Endothelial cell of umbilical vein (primary cell): ENCODE results near the gene CASP2. TPM values are rescaled to one million over a fixed set of nuclear protein-coding genes. Genes with fewer than 3 reads are reported as not detected.

ENCODE experiments used
- BruUV-seq: library from RNA; stranded (reverse); fragments of 400-500 nt; replicated peaks from 2 replicates; lab custom pipeline; 2021; lab: Mats Ljungman, UMichigan
- CTCF ChIA-PET: fragments of 300-600, 350-600 bp; sonication (Branson Sonifier 250); formaldehyde crosslinking; loops from one replicate; lab custom pipeline; 2021; ENCODE audit warnings: antibody characterized with exemption, inconsistent platforms; lab: Charles Lee
- POLR2A ChIA-PET: fragments of 300-600, 350-600 bp; sonication (Branson Sonifier 250); formaldehyde crosslinking; loops from one replicate; lab custom pipeline; 2021; ENCODE audit warnings: antibody characterized with exemption, inconsistent platforms; lab: Charles Lee
- DNase-seq: peaks from one replicate; pipeline ENCODE4 v3.0.0-alpha.2; 2011; ENCODE audit warnings: low read depth, low spot score
- FAIRE-seq: peaks from 2 replicates; lab custom pipeline; 2011; peaks lifted over from hg19 to GRCh38; lab: Jason Lieb, UNC
- H2AFZ ChIP-seq: 2 replicates; pipeline ENCODE4 v1.6.0; 2012; ENCODE audit warnings: low read depth, low read length, control low read depth, inconsistent platforms
- H3K27ac ChIP-seq: 2 replicates; pipeline ENCODE4 v1.5.1; 2011; ENCODE audit warnings: low read depth, mild to moderate bottlenecking, control low read depth, low read length, moderate library complexity; ENCODE audit not compliant: insufficient read depth
- H3K27me3 ChIP-seq, 2 experiments: 2 replicates each; pipeline versions ENCODE4 v1.6.0 to v1.6.1; 2011; ENCODE audit warnings: low read length in 2 of 2, mixed read lengths in 1 of 2; ENCODE audit not compliant: control insufficient read depth in 2 of 2, insufficient read depth in 2 of 2
- H3K36me3 ChIP-seq, 2 experiments: 2 replicates in 1 of 2; 3 replicates in 1 of 2; pipeline ENCODE4 v1.5.1; 2011; ENCODE audit warnings: low read length in 2 of 2, mild to moderate bottlenecking in 1 of 2, moderate library complexity in 1 of 2; ENCODE audit not compliant: control insufficient read depth in 2 of 2, insufficient read depth in 2 of 2; ENCODE audit errors: extremely low read depth in 1 of 2
- H3K4me1 ChIP-seq: 3 replicates; pipeline ENCODE4 v1.5.1; 2011; ENCODE audit warnings: mild to moderate bottlenecking, low read length; ENCODE audit not compliant: control insufficient read depth, insufficient read depth; ENCODE audit errors: extremely low read depth
- H3K4me2 ChIP-seq: 2 replicates; pipeline ENCODE4 v1.6.1; 2011; ENCODE audit warnings: low read length, control low read depth, mixed read lengths; ENCODE audit not compliant: insufficient read depth
- H3K4me3 ChIP-seq, 3 experiments: fragments of 200-600 bp in 1 of 3; sonication (generic), shearing (Covaris generic) in 1 of 3; replicated peaks in 1 of 3; 2 replicates each; pipeline ENCODE4 v1.5.1; 2011 to 2016; ENCODE audit warnings: control low read depth in 3 of 3, low read length in 3 of 3, mild to moderate bottlenecking in 2 of 3, inconsistent platforms in 1 of 3, low read depth in 1 of 3, moderate library complexity in 1 of 3; ENCODE audit not compliant: insufficient read depth in 1 of 3
- H3K79me2 ChIP-seq: 2 replicates; pipeline ENCODE4 v1.6.0; 2012; ENCODE audit warnings: low read length, inconsistent platforms; ENCODE audit not compliant: control insufficient read depth, insufficient read depth
- H3K9ac ChIP-seq: replicated peaks from 2 replicates; pipeline ENCODE3; 2011; ENCODE audit warnings: low read length, control low read depth; ENCODE audit not compliant: insufficient read depth; ENCODE audit errors: extremely low read depth
- H3K9me1 ChIP-seq: replicated peaks from 3 replicates; pipeline ENCODE4 v1.6.0; 2011; ENCODE audit warnings: mild to moderate bottlenecking, low read length; ENCODE audit not compliant: control insufficient read depth, insufficient read depth; ENCODE audit errors: extremely low read depth
- H3K9me3 ChIP-seq: replicated peaks from 2 replicates; pipeline ENCODE4 v1.5.1; 2012; ENCODE audit warnings: low read length, inconsistent platforms; ENCODE audit not compliant: control insufficient read depth, insufficient read depth
- H4K20me1 ChIP-seq: replicated peaks from 2 replicates; pipeline ENCODE3; 2011; ENCODE audit warnings: mild to moderate bottlenecking, low read length; ENCODE audit not compliant: control insufficient read depth, insufficient read depth; ENCODE audit errors: extremely low read depth
- EZH2 ChIP-seq: IDR thresholded peaks from 2 replicates; pipeline ENCODE4 v1.6.1; 2012; ENCODE audit warnings: borderline replicate concordance, low read depth, mild to moderate bottlenecking, moderate library complexity, low read length, inconsistent platforms; ENCODE audit not compliant: severe bottlenecking
- FOS ChIP-seq: IDR thresholded peaks from 2 replicates; pipeline ENCODE4 v1.6.1; 2011; ENCODE audit warnings: mild to moderate bottlenecking, low read length, moderate library complexity, borderline replicate concordance; ENCODE audit not compliant: insufficient read depth
- GATA2 ChIP-seq: IDR thresholded peaks from 2 replicates; pipeline ENCODE4 v1.7.0; 2011; ENCODE audit warnings: low read depth, mild to moderate bottlenecking, moderate library complexity, mixed read lengths, low read length; ENCODE audit not compliant: insufficient read length, insufficient read depth
- JUN ChIP-seq: IDR thresholded peaks from 2 replicates; pipeline ENCODE4 v1.6.1; 2011; ENCODE audit warnings: borderline replicate concordance, low read depth; ENCODE audit not compliant: insufficient read length, insufficient read depth
- MYC ChIP-seq: IDR thresholded peaks from one replicate; pipeline ENCODE4 v1.6.1; 2011; ENCODE audit warnings: mild to moderate bottlenecking, low read depth, low read length
- POLR2A ChIP-seq: IDR thresholded peaks from 2 replicates; pipeline ENCODE4 v1.6.1; 2012; ENCODE audit warnings: low read depth, mild to moderate bottlenecking, control low read depth, low read length
- POLR2AphosphoS5 ChIP-seq: IDR thresholded peaks from 2 replicates; pipeline ENCODE4 v1.6.1; 2012; ENCODE audit warnings: low read depth, mild to moderate bottlenecking, control low read depth, low read length, moderate library complexity; ENCODE audit not compliant: insufficient read depth
- dilution Hi-C: fragments of 300-500 bp; cut with MboI; formaldehyde crosslinking; loops from one replicate; pipeline ENCODE4 v1.15.0; 2019; ENCODE audit warnings: low sequenced_read_pairs; ENCODE audit not compliant: extremely low pct_ligation_motif_present
- intact Hi-C: fragments of 100-400 bp; cut with micrococcal nuclease; formaldehyde crosslinking; loops from one replicate; pipeline ENCODE4 v1.10.0; 2022
- polyA plus RNA-seq, 4 experiments: library from polyadenylated mRNA; depleted of rRNA in 3 of 4; stranded (reverse) in 3 of 4; unstranded in 1 of 4; fragments of >200 nt; gene quantifications; 2 replicates each; pipeline versions ENCODE4 v1.2.1 to v1.2.3, GENCODE V29; 2011 to 2012; ENCODE audit warnings: missing spikeins in 1 of 4
- total RNA-seq: library from RNA; stranded (reverse); gene quantifications from 2 replicates; pipeline ENCODE4 v1.2.3, GENCODE V29; 2021
- TF ChIP-seq, protein P1 (sequence below): IDR thresholded peaks from 2 replicates; pipeline ENCODE4 v1.6.1; 2011; ENCODE audit not compliant: insufficient read depth, insufficient read length
- TF ChIP-seq, protein P2 (sequence below), 2 donors: IDR thresholded peaks; 1 replicate in 1 of 2; 2 replicates in 1 of 2; pipeline ENCODE4 v1.5.1; 2011; ENCODE audit warnings: low read length in 2 of 2, mild to moderate bottlenecking in 2 of 2, moderate library complexity in 2 of 2, control low read depth in 1 of 2, inconsistent platforms in 1 of 2, low read depth in 1 of 2; ENCODE audit not compliant: insufficient read depth in 1 of 2; ENCODE audit errors: extremely low read depth in 1 of 2

Gene CASP2
- total and polyA plus RNA-seq, 2 donors (not counting 3 experiments of a cell fraction or from before 2014, with no cell fraction given) = 36.3 to 57.9 TPM

DNA sequence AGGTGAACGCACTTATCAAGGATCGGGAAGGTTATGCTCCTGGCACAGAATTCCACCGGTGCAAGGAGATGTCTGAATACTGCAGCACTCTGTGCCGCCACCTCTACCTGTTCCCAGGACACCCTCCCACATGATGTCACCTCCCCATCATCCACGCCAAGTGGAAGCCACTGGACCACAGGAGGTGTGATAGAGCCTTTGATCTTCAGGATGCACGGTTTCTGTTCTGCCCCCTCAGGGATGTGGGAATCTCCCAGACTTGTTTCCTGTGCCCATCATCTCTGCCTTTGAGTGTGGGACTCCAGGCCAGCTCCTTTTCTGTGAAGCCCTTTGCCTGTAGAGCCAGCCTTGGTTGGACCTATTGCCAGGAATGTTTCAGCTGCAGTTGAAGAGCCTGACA, 16.8 kb downstream of the CASP2 start:
- no peak for FAIRE-seq
- POLR2A ChIA-PET = no interaction called here

More for the DNA sequence above, 16.8 kb downstream of the CASP2 start:
- no peak for DNase-seq
- H3K4me2 ChIP-seq = no peak overlapping the region
- no peak overlapping the region for H3K27ac ChIP-seq
- no TSS peak for BruUV-seq
- H3K4me1 ChIP-seq = no peaks in the 10 kb centered on the region
- no peak overlapping the region for H2AFZ ChIP-seq
- H4K20me1 ChIP-seq = no peaks in the 10 kb centered on the region
- intact Hi-C loops (loop anchor here (1.0 to 5.0 kb wide), 2 partner anchors 57 to 65 kb away; partner anchors contain the start of gene FAM131B), dilution Hi-C loops (no loop called here)
- no peaks in the 10 kb centered on the region for H3K9me1 ChIP-seq
- H3K4me3 ChIP-seq = no peak overlapping the region
- no peaks in the 10 kb centered on the region for H3K9me3 ChIP-seq
- no peaks in the 10 kb centered on the region for H3K27me3 ChIP-seq
- CTCF ChIA-PET = interaction anchor here (0.7 to 2.8 kb wide), 8 partner anchors 9 to 90 kb away, joined by 3 to 45 read pairs (median 6); no protein-coding TSS in a partner anchor
- no peak overlapping the region for H3K9ac ChIP-seq
- H3K79me2 ChIP-seq = no peaks in the 10 kb centered on the region
- H3K36me3 ChIP-seq = peaks cover 38 to 50% of the 10 kb centered on the region in 2 experiments
- no peak for TF ChIP-seq EZH2
- no peak for TF ChIP-seq MYC
- TF ChIP-seq GATA2 = no peak
- TF ChIP-seq POLR2AphosphoS5 = no peak
- TF ChIP-seq, protein P1, sequence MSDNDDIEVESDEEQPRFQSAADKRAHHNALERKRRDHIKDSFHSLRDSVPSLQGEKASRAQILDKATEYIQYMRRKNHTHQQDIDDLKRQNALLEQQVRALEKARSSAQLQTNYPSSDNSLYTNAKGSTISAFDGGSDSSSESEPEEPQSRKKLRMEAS = no peak
- TF ChIP-seq, protein P2, sequence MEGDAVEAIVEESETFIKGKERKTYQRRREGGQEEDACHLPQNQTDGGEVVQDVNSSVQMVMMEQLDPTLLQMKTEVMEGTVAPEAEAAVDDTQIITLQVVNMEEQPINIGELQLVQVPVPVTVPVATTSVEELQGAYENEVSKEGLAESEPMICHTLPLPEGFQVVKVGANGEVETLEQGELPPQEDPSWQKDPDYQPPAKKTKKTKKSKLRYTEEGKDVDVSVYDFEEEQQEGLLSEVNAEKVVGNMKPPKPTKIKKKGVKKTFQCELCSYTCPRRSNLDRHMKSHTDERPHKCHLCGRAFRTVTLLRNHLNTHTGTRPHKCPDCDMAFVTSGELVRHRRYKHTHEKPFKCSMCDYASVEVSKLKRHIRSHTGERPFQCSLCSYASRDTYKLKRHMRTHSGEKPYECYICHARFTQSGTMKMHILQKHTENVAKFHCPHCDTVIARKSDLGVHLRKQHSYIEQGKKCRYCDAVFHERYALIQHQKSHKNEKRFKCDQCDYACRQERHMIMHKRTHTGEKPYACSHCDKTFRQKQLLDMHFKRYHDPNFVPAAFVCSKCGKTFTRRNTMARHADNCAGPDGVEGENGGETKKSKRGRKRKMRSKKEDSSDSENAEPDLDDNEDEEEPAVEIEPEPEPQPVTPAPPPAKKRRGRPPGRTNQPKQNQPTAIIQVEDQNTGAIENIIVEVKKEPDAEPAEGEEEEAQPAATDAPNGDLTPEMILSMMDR (IDR thresholded peaks at IDR 0.05; ENCODE audit: extremely low read depth in 1 of 2, insufficient read depth in 1 of 2, low read depth in 1 of 2, low read length in 2 of 2) = no peak
- no peak for TF ChIP-seq POLR2A
- no peak for TF ChIP-seq JUN
- TF ChIP-seq FOS = no peak
